ENCODE measurements around the gene RASGEF1C.

DNA sequence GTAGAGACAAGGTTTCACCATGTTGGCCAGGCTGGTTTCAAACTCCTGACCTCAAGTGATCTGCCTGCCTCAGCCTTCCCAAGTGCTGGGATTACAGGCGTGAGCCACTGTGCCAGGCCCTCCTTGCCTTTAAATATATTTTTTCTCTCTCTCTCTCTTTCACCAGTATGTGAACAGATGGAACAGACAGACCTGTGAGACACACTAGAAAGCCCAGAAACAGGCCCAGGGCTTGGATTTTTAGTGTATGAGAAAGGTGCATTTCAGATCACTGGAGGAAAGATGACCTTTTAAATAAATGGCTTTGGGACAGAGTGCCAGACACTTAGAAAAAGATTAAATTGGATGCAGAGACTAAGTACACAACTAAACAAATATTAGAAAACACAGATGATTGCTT is 3.1 kb downstream of the RASGEF1C start:
- TF ChIP-seq SIN3A (IDR thresholded peaks at IDR 0.05; ENCODE audit: borderline replicate concordance, insufficient read depth, low read length), result no peak
- no peak for TF ChIP-seq POLR2AphosphoS5 (IDR thresholded peaks at IDR 0.05; ENCODE audit: low read depth, low read length)
- TF ChIP-seq FOXP2 (optimal IDR thresholded peaks at IDR 0.05; ENCODE audit: borderline replicate concordance, extremely low read depth, extremely low read length, insufficient read depth), result no peak
- TF ChIP-seq, protein P1, sequence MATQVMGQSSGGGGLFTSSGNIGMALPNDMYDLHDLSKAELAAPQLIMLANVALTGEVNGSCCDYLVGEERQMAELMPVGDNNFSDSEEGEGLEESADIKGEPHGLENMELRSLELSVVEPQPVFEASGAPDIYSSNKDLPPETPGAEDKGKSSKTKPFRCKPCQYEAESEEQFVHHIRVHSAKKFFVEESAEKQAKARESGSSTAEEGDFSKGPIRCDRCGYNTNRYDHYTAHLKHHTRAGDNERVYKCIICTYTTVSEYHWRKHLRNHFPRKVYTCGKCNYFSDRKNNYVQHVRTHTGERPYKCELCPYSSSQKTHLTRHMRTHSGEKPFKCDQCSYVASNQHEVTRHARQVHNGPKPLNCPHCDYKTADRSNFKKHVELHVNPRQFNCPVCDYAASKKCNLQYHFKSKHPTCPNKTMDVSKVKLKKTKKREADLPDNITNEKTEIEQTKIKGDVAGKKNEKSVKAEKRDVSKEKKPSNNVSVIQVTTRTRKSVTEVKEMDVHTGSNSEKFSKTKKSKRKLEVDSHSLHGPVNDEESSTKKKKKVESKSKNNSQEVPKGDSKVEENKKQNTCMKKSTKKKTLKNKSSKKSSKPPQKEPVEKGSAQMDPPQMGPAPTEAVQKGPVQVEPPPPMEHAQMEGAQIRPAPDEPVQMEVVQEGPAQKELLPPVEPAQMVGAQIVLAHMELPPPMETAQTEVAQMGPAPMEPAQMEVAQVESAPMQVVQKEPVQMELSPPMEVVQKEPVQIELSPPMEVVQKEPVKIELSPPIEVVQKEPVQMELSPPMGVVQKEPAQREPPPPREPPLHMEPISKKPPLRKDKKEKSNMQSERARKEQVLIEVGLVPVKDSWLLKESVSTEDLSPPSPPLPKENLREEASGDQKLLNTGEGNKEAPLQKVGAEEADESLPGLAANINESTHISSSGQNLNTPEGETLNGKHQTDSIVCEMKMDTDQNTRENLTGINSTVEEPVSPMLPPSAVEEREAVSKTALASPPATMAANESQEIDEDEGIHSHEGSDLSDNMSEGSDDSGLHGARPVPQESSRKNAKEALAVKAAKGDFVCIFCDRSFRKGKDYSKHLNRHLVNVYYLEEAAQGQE (IDR thresholded peaks at IDR 0.05; ENCODE audit: insufficient read depth in 1 of 2, low read depth in 2 of 2, low read length in 2 of 2), result no peak
- no peak for TF ChIP-seq TAF1 (IDR thresholded peaks at IDR 0.05; ENCODE audit: borderline replicate concordance, insufficient read depth, low read length)

All from PFSK-1 (cell line).